IMR-90 (cell line): ENCODE measurements around the gene MRPS26. TPM values are rescaled to one million over a fixed set of nuclear protein-coding genes. Genes with fewer than 3 reads are reported as not detected.

Experiments used
- ATAC-seq: fragments of 200-7000 bp; cut with Tn5 transposase; 2 replicates; pipeline ENCODE4 v1.9.1; 2020; ENCODE audit warnings: low read depth, mild to moderate bottlenecking, moderate library complexity
- BruUV-seq: library from RNA; stranded (reverse); fragments of 400-500 nt; replicated peaks from 2 replicates; lab custom pipeline; 2021; lab: Mats Ljungman, UMichigan
- CTCF ChIA-PET: fragments of 300-600 bp; formaldehyde crosslinking; extraction: SDS; loops from one replicate; lab custom pipeline; 2021; ENCODE audit warnings: antibody characterized with exemption; lab: Yijun Ruan, JAX
- POLR2A ChIA-PET: fragments of 300-600 bp; sonication (Branson Sonifier 250); formaldehyde crosslinking; loops from one replicate; lab custom pipeline; 2022; ENCODE audit warnings: antibody characterized with exemption; ENCODE audit not compliant: unreplicated experiment; lab: Charles Lee
- DNase-seq: peaks from one replicate; pipeline ENCODE4 v3.0.0; 2013
- H2AFZ ChIP-seq: replicated peaks from 2 replicates; pipeline ENCODE3; 2013; ENCODE audit warnings: low read length, mild to moderate bottlenecking; ENCODE audit not compliant: poor library complexity
- H2AK5ac ChIP-seq: 2 replicates; pipeline ENCODE4 v1.6.1; 2013; ENCODE audit warnings: low read depth, low read length, inconsistent platforms
- H2AK9ac ChIP-seq: replicated peaks from 2 replicates; pipeline ENCODE3; 2013; ENCODE audit warnings: mild to moderate bottlenecking, low read depth, low read length, moderate library complexity; ENCODE audit not compliant: poor library complexity
- H2BK120ac ChIP-seq: 2 replicates; pipeline ENCODE4 v1.6.1; 2013; ENCODE audit warnings: low read depth, low read length, inconsistent platforms
- H2BK15ac ChIP-seq: 3 replicates; pipeline ENCODE4 v1.6.1; 2013; ENCODE audit warnings: low read depth, low read length, inconsistent platforms
- H2BK20ac ChIP-seq: 2 replicates; pipeline ENCODE4 v1.6.1; 2013; ENCODE audit warnings: low read depth, mild to moderate bottlenecking, inconsistent platforms, low read length, moderate library complexity
- H2BK5ac ChIP-seq: 2 replicates; pipeline ENCODE4 v1.6.1; 2013; ENCODE audit warnings: mild to moderate bottlenecking, low read depth, low read length, inconsistent platforms; ENCODE audit not compliant: poor library complexity, severe bottlenecking
- H3K14ac ChIP-seq: replicated peaks from 2 replicates; pipeline ENCODE4 v1.6.1; 2013; ENCODE audit warnings: low read depth, low read length, inconsistent platforms
- H3K18ac ChIP-seq: 2 replicates; pipeline ENCODE4 v1.6.1; 2013; ENCODE audit warnings: low read depth, low read length, control low read depth
- H3K23ac ChIP-seq: 2 replicates; pipeline ENCODE4 v1.6.1; 2013; ENCODE audit warnings: low read depth, low read length, inconsistent platforms
- H3K27ac ChIP-seq: 2 replicates; pipeline ENCODE4 v1.5.1; 2013; ENCODE audit warnings: mild to moderate bottlenecking, control low read depth, low read length; ENCODE audit not compliant: insufficient read depth
- H3K27me3 ChIP-seq: 2 replicates; pipeline ENCODE4 v1.6.1; 2013; ENCODE audit warnings: low read length; ENCODE audit not compliant: control insufficient read depth, insufficient read depth
- H3K36me3 ChIP-seq: 2 replicates; pipeline ENCODE4 v1.6.1; 2013; ENCODE audit warnings: low read length, mixed read lengths; ENCODE audit not compliant: control insufficient read depth, insufficient read depth
- H3K4ac ChIP-seq: 2 replicates; pipeline ENCODE4 v1.6.1; 2013; ENCODE audit warnings: low read depth, low read length, inconsistent platforms
- H3K4me1 ChIP-seq: 2 replicates; pipeline ENCODE4 v1.6.1; 2013; ENCODE audit warnings: low read length, mixed read lengths; ENCODE audit not compliant: control insufficient read depth, insufficient read depth
- H3K4me2 ChIP-seq: 2 replicates; pipeline ENCODE4 v1.6.1; 2013; ENCODE audit warnings: low read depth, mild to moderate bottlenecking, control low read depth, low read length, moderate library complexity
- H3K4me3 ChIP-seq: 2 replicates; pipeline ENCODE4 v1.5.1; 2013; ENCODE audit warnings: low read depth, mild to moderate bottlenecking, control low read depth, low read length, moderate library complexity; ENCODE audit not compliant: insufficient read depth
- H3K56ac ChIP-seq: 2 replicates; pipeline ENCODE4 v1.6.1; 2013; ENCODE audit warnings: low read length, inconsistent platforms; ENCODE audit not compliant: insufficient read depth; ENCODE audit errors: extremely low read depth
- H3K79me1 ChIP-seq, 2 experiments: 2 replicates each; pipeline ENCODE4 v1.6.1; 2013; ENCODE audit warnings: low read length in 2 of 2, inconsistent platforms in 1 of 2, low read depth in 1 of 2
- H3K9ac ChIP-seq: 2 replicates; pipeline ENCODE4 v1.6.1; 2013; ENCODE audit warnings: low read depth, low read length, control low read depth
- H3K9me1 ChIP-seq: 2 replicates; pipeline ENCODE4 v1.6.1; 2013; ENCODE audit warnings: low read length, inconsistent platforms; ENCODE audit not compliant: insufficient read depth
- H3K9me3 ChIP-seq: 2 replicates; pipeline ENCODE4 v1.6.1; 2013; ENCODE audit warnings: low read length; ENCODE audit not compliant: control insufficient read depth, insufficient read depth
- H4K20me1 ChIP-seq: 2 replicates; pipeline ENCODE4 v1.6.1; 2013; ENCODE audit warnings: low read length, inconsistent platforms; ENCODE audit not compliant: insufficient read depth
- H4K5ac ChIP-seq: 2 replicates; pipeline ENCODE4 v1.6.1; 2013; ENCODE audit warnings: mild to moderate bottlenecking, low read depth, low read length, control low read depth
- H4K8ac ChIP-seq, 2 experiments: 2 replicates each; pipeline ENCODE4 v1.6.1; 2013; ENCODE audit warnings: low read depth in 2 of 2, low read length in 2 of 2, control low read depth in 1 of 2, inconsistent platforms in 1 of 2
- H4K91ac ChIP-seq: 2 replicates; pipeline ENCODE4 v1.6.1; 2013; ENCODE audit warnings: low read depth, low read length, inconsistent platforms; ENCODE audit not compliant: insufficient read depth
- BHLHE40 ChIP-seq: fragments of 150-350 bp; IDR thresholded peaks from 2 replicates; pipeline ENCODE4 v1.6.1; 2016; ENCODE audit warnings: mild to moderate bottlenecking, low read depth, low read length
- ELK1 ChIP-seq: fragments of 150-350 bp; IDR thresholded peaks from 2 replicates; pipeline ENCODE4 v1.6.1; 2016; ENCODE audit warnings: low read depth, mild to moderate bottlenecking, low read length, moderate library complexity, borderline replicate concordance
- MAZ ChIP-seq: IDR thresholded peaks from 2 replicates; pipeline ENCODE4 v1.6.1; 2012; ENCODE audit warnings: low read depth, mild to moderate bottlenecking, low read length, improper control_type of control experiment, moderate library complexity, borderline replicate concordance
- MXI1 ChIP-seq: IDR thresholded peaks from 2 replicates; pipeline ENCODE4 v1.6.1; 2012; ENCODE audit warnings: low read depth, mild to moderate bottlenecking, low read length, moderate library complexity, borderline replicate concordance
- RAD21 ChIP-seq: IDR thresholded peaks from 2 replicates; pipeline ENCODE4 v1.6.1; 2012; ENCODE audit warnings: low read length, improper control_type of control experiment
- WGBS, 2 experiments: methylation state at CpG; one replicate each; pipeline versions ENCODE4 v1.1.5 to v1.1.7; 2013; ENCODE audit warnings: missing lambda C conversion rate in 2 of 2; ENCODE audit not compliant: insufficient read length in 1 of 2; ENCODE audit errors: extremely low coverage in 2 of 2; 5-methylcytosine and 5-hydroxymethylcytosine counted together
- dilution Hi-C: fragments of 300-500 bp; cut with HindIII; formaldehyde crosslinking; loops from one replicate; pipeline ENCODE4 v1.14.3; 2018; ENCODE audit warnings: low sequenced_read_pairs; ENCODE audit not compliant: unreplicated experiment
- in situ Hi-C: fragments of 300-500 bp; cut with MboI; formaldehyde crosslinking; loops from 3 replicates; pipeline ENCODE4 v1.14.3; 2019; ENCODE audit warnings: low sequenced_read_pairs, inconsistent platforms, mixed read lengths
- intact Hi-C: fragments of 100-400 bp; cut with micrococcal nuclease; formaldehyde crosslinking; loops from 2 replicates; pipeline ENCODE4 v1.10.0; 2022
- polyA plus RNA-seq, 3 experiments: library from polyadenylated mRNA; depleted of rRNA; stranded (reverse); fragments of >200 nt; gene quantifications; 2 replicates each; pipeline ENCODE4 v1.2.3, GENCODE V29; 2012; ENCODE audit warnings: low replicate concordance in 1 of 3
- total RNA-seq: library from RNA; depleted of rRNA; stranded (reverse); fragments of >200 nt; gene quantifications from 2 replicates; pipeline ENCODE4 v1.2.3, GENCODE V29; 2012

Gene MRPS26
- total and polyA plus RNA-seq, 2 of the 4 experiments (the other 2 are of a cell fraction) = 22.2 to 38.6 TPM

- peaks cover 8% of the 10 kb centered on the region for H4K20me1 ChIP-seq
- H3K9me3 ChIP-seq = no peaks in the 10 kb centered on the region
- H4K5ac ChIP-seq = no peak overlapping the region
- peak overlapping the region; percentile 31 to 91; a peak in 2 of 4 replicates for H4K8ac ChIP-seq
- H3K79me1 ChIP-seq = peaks cover 10 to 22% of the 10 kb centered on the region in 2 experiments
- BruUV-seq = no TSS peak
- CTCF ChIA-PET = no interaction called here
- in situ Hi-C loops (no loop called here), intact Hi-C loops (no loop called here), dilution Hi-C loops (no loop called here)
- H3K14ac ChIP-seq = no peak overlapping the region
- no peak overlapping the region for H2AFZ ChIP-seq
- H2AK5ac ChIP-seq = no peak overlapping the region
- TF ChIP-seq MAZ (no peak), MXI1 (no peak), ELK1 (no peak), RAD21 (no peak), BHLHE40 (no peak)
- no peak overlapping the region for H2BK15ac ChIP-seq
- no peak overlapping the region for H2BK120ac ChIP-seq
- DNase-seq (no peak), ATAC-seq (no peak)
- peak overlapping the region; percentile 92 for H3K4ac ChIP-seq
- H3K4me3 ChIP-seq = no peak overlapping the region
- no peak overlapping the region for H2BK20ac ChIP-seq
- H3K9me1 ChIP-seq = peaks cover 24% of the 10 kb centered on the region
- H3K9ac ChIP-seq = no peak overlapping the region
- 100% methylated on average over 1 of the region's 8 CpGs; no CpG with 5 or more reads in 1 of the 2 experiments for WGBS, 2 experiments
- H4K91ac ChIP-seq = no peak overlapping the region; the same call in 1 of the 2 replicates
- H2AK9ac ChIP-seq = peak overlapping the region; percentile 95
- peak overlapping the region; percentile 97 for H2BK5ac ChIP-seq
- H3K27me3 ChIP-seq = no peaks in the 10 kb centered on the region
- no peak overlapping the region for H3K4me2 ChIP-seq
- H3K36me3 ChIP-seq = peaks cover 27% of the 10 kb centered on the region
- no peak overlapping the region for H3K23ac ChIP-seq
- H3K56ac ChIP-seq = no peak overlapping the region
- POLR2A ChIA-PET = no interaction called here
- H3K27ac ChIP-seq = no peak overlapping the region
- peaks cover 13% of the 10 kb centered on the region for H3K4me1 ChIP-seq
- H3K18ac ChIP-seq = no peak overlapping the region
Observed at GRCh38 chr20:3044336-3044965, 1.4 kb upstream of the MRPS26 start.
